Keratinocyte (primary cell): ENCODE results near the gene ASPN. TPM values are rescaled to one million over a fixed set of nuclear protein-coding genes. Genes with fewer than 3 reads are reported as not detected.

Experiments used
- DNase-seq: peaks from one replicate; pipeline ENCODE4 v3.0.0-alpha.2; 2011; ENCODE audit warnings: low read depth, missing footprints, low spot score
- FAIRE-seq: peaks from 2 replicates; lab custom pipeline; 2011; peaks lifted over from hg19 to GRCh38; lab: Jason Lieb, UNC
- H2AFZ ChIP-seq: 2 replicates; pipeline ENCODE4 v1.6.0; 2012; ENCODE audit warnings: low read length, control low read depth, inconsistent platforms; ENCODE audit not compliant: control insufficient read depth
- H3K27ac ChIP-seq: 2 replicates; pipeline ENCODE4 v1.5.1; 2011; ENCODE audit warnings: low read length; ENCODE audit not compliant: control insufficient read depth, insufficient read depth
- H3K27me3 ChIP-seq: 3 replicates; pipeline ENCODE4 v1.6.0; 2011; ENCODE audit warnings: low read length; ENCODE audit not compliant: control insufficient read depth, insufficient read depth; ENCODE audit errors: extremely low read depth
- H3K36me3 ChIP-seq, 2 experiments: 2 replicates in 1 of 2; 3 replicates in 1 of 2; pipeline ENCODE4 v1.5.1; 2011; ENCODE audit warnings: low read length in 2 of 2, mild to moderate bottlenecking in 1 of 2; ENCODE audit not compliant: control insufficient read depth in 2 of 2, insufficient read depth in 2 of 2; ENCODE audit errors: extremely low read depth in 1 of 2
- H3K4me1 ChIP-seq: 3 replicates; pipeline ENCODE4 v1.5.1; 2011; ENCODE audit warnings: low read length; ENCODE audit not compliant: control insufficient read depth, insufficient read depth; ENCODE audit errors: extremely low read depth
- H3K4me2 ChIP-seq: 3 replicates; pipeline ENCODE4 v1.6.0; 2011; ENCODE audit warnings: low read depth, low read length; ENCODE audit not compliant: control insufficient read depth, insufficient read depth; ENCODE audit errors: extremely low read depth
- H3K4me3 ChIP-seq, 3 experiments: fragments of 200-600 bp in 1 of 3; sonication (generic) in 1 of 3; 2 replicates in 2 of 3; 3 replicates in 1 of 3; pipeline ENCODE4 v1.5.1; 2011 to 2016; ENCODE audit warnings: low read length in 3 of 3, mild to moderate bottlenecking in 3 of 3, control low read depth in 2 of 3, inconsistent platforms in 1 of 3, low read depth in 1 of 3, mixed read lengths in 1 of 3, mixed run types in 1 of 3, moderate library complexity in 1 of 3; ENCODE audit not compliant: control insufficient read depth in 2 of 3, insufficient read depth in 2 of 3; ENCODE audit errors: extremely low read depth in 1 of 3
- H3K79me2 ChIP-seq: 2 replicates; pipeline ENCODE4 v1.6.0; 2012; ENCODE audit warnings: low read length; ENCODE audit not compliant: control insufficient read depth, insufficient read depth
- H3K9ac ChIP-seq: 3 replicates; pipeline ENCODE4 v1.6.0; 2011; ENCODE audit warnings: low read length; ENCODE audit not compliant: control insufficient read depth, insufficient read depth; ENCODE audit errors: extremely low read depth
- H3K9me1 ChIP-seq: 3 replicates; pipeline ENCODE4 v1.6.0; 2011; ENCODE audit warnings: low read length; ENCODE audit not compliant: control insufficient read depth, insufficient read depth; ENCODE audit errors: extremely low read depth
- H3K9me3 ChIP-seq: 2 replicates; pipeline ENCODE4 v1.5.1; 2012; ENCODE audit warnings: low read depth, low read length; ENCODE audit not compliant: control insufficient read depth
- H4K20me1 ChIP-seq: 3 replicates; pipeline ENCODE4 v1.6.0; 2011; ENCODE audit warnings: low read length; ENCODE audit not compliant: control insufficient read depth, insufficient read depth; ENCODE audit errors: extremely low read depth
- EZH2 ChIP-seq: IDR thresholded peaks from one replicate; pipeline ENCODE4 v1.6.1; 2012; ENCODE audit warnings: inconsistent platforms, mild to moderate bottlenecking, low read length, moderate library complexity
- dilution Hi-C: fragments of 300-500 bp; cut with MboI; formaldehyde crosslinking; loops from one replicate; pipeline ENCODE4 v1.7.0; 2020; ENCODE audit warnings: low sequenced_read_pairs; ENCODE audit not compliant: extremely low pct_ligation_motif_present
- polyA plus RNA-seq, 5 experiments: library from polyadenylated mRNA; depleted of rRNA in 3 of 5; stranded (reverse) in 3 of 5; stranded (forward) in 1 of 5; unstranded in 1 of 5; fragments of >200 nt; gene quantifications; 1 replicate in 1 of 5; 2 replicates in 3 of 5; 3 replicates in 1 of 5; pipeline versions ENCODE4 v1.2.1 to v1.2.3, GENCODE V29; 2011 to 2012; ENCODE audit warnings: missing spikeins in 2 of 5, low read depth in 1 of 5, low replicate concordance in 1 of 5
- small RNA-seq, 3 experiments: library from RNA; depleted of rRNA; stranded (forward); fragments of <200 nt; gene quantifications; one replicate each; pipeline ENCODE3, GENCODE V24; 2012; ENCODE audit warnings: low read depth in 3 of 3, low replicate concordance in 1 of 3; ENCODE audit not compliant: insufficient read length in 3 of 3

Gene ASPN
- polyA plus RNA-seq, 1 donor (not counting 4 experiments of a cell fraction or from before 2014, with no cell fraction given), result 0.63 TPM

GRCh38 chr9:92406477-92406876 is 75.8 kb downstream of the ASPN start:
- H3K9ac ChIP-seq, result no peak overlapping the region
- H2AFZ ChIP-seq, result no peak overlapping the region
- FAIRE-seq (no peak), DNase-seq (no peak)
- no peak for TF ChIP-seq EZH2
- no peaks in the 10 kb centered on the region for H4K20me1 ChIP-seq
- H3K4me2 ChIP-seq, result no peak overlapping the region
- H3K4me3 ChIP-seq, result no peak overlapping the region
- H3K27me3 ChIP-seq, result no peaks in the 10 kb centered on the region
- no peaks in the 10 kb centered on the region for H3K79me2 ChIP-seq
- no peaks in the 10 kb centered on the region for H3K9me3 ChIP-seq
- no peak overlapping the region for H3K27ac ChIP-seq
- no peaks in the 10 kb centered on the region for H3K9me1 ChIP-seq
- H3K36me3 ChIP-seq, result no peaks in the 10 kb centered on the region
- H3K4me1 ChIP-seq, result no peaks in the 10 kb centered on the region
- dilution Hi-C loops, result no loop called here

Small RNAs within 50 kb of the gene (small RNA-seq; reads per million reads assigned to genes)
- gene MIR4670, result 0 reads per million in 3 experiments

Other genes starting within 250 kb of the ASPN start
- 60.1 to 88.4 TPM (median 82.4 TPM) in 3 replicates for gene IARS1, start 188.8 kb downstream of the ASPN start, polyA plus RNA-seq
- 18.8 to 28.9 TPM (median 20.2 TPM) in 3 replicates for gene NOL8, start 157.2 kb downstream of the ASPN start, polyA plus RNA-seq
- 2.8 to 6.7 TPM (median 3.3 TPM) in 3 replicates for gene CENPP, start 156.6 kb downstream of the ASPN start, polyA plus RNA-seq
- gene OGN, start 77.9 kb downstream of the ASPN start, polyA plus RNA-seq, result not detected in 3 replicates
- gene OMD, start 58.0 kb downstream of the ASPN start, polyA plus RNA-seq, result not detected in 3 replicates
- 0.36 to 0.99 TPM (median 0.75 TPM) in 3 replicates for gene ECM2, start 53.5 kb upstream of the ASPN start, polyA plus RNA-seq
- 27.5 to 34.9 TPM (median 32.4 TPM) in 3 replicates for gene IPPK, start 187.6 kb upstream of the ASPN start, polyA plus RNA-seq